GM19397 (cell line): ENCODE results near the gene BET1L.
"Not testable (repeated sequence)": the region's sequence is repeated elsewhere in the genome, so short reads cannot be mapped to it uniquely, and the experiment has no call there.

ENCODE experiments used
- ATAC-seq: cut with Tn5 transposase; IDR thresholded peaks from one replicate; pipeline ENCODE4 v1.9.1; 2021; ENCODE audit warnings: mild to moderate bottlenecking, moderate library complexity; ENCODE audit not compliant: unreplicated experiment

BET1L gene

DNA sequence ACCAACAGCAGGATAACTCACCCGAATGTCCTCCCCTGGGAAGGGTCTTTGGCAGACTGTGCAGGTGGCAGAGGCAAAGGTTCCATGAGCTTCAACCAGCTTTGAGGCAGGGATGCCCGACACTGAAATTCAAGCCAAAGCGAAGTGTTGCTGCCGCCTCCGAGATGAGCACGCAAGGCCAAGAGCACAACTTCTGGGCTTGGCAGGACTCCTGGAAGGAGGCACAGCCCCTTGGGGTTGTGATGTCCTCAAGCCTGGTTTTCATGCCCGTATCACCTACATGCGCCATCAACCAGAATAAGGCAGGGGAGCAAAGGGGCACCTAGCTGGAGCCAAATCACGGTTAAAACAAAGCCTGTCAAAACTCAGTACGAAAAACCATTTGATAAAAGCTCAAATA is 23.2 kb upstream of the BET1L start:
- no peak for ATAC-seq

- ATAC-seq: no peak
Observed at GRCh38 chr11:227824-228379, 20.7 kb upstream of the BET1L start.

DNA sequence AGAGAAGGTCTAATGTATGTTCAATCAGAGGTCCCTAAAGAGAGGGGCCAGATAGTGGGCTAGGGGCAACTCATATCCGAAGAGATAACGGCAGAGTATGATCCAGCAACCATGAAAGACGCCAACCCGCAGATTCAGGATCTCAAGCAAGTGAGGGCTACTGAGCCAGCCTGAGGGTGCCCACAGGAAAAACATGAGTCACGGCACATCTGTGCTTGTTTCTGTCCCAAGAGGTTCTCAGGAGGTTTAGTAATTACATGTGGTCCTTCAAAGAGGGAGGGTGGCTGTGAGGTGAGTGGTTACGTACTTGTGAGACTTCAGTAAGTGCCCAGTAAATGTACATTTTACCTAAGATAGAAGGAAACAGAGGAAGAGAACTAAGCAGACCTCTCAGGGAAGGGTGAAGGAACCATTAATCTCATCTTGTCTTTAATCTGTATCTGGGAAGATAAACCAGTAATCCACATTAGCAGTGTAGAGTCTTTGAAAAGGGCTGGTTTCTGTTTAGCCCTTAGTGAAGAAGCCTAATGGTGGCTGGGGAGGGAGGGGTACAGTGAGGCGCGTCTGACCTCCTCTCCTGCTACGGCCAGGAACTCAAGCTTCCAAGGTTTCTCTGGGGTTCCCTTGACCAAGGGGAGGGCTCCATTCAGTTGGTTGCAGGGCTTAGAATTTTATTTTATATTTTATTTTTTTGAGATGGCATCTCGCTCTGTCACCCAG is 18.7 kb upstream of the BET1L start:
- no peak for ATAC-seq

GRCh38 chr11:224424-224823 is 17.2 kb upstream of the BET1L start:
- ATAC-seq: no peak

DNA sequence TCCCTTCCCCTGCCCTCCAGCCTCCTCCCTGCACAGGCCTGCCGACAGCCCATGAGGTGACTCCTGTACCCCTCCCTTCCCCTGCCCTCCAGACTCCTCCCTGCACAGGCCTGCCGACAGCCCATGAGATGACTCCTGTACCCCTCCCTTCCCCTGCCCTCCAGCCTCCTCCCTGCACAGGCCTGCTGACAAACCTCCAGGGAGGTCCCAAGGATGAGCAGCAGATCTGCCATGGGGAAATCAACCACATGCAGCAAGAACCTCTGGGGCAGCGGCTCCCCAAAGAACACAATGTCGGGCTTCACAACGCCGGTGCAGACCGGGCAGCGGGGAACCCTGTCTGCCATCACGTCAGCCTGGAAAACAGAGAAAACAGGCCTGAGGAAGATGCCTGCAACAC is 16.7 kb upstream of the BET1L start:
- ATAC-seq: no peak

DNA sequence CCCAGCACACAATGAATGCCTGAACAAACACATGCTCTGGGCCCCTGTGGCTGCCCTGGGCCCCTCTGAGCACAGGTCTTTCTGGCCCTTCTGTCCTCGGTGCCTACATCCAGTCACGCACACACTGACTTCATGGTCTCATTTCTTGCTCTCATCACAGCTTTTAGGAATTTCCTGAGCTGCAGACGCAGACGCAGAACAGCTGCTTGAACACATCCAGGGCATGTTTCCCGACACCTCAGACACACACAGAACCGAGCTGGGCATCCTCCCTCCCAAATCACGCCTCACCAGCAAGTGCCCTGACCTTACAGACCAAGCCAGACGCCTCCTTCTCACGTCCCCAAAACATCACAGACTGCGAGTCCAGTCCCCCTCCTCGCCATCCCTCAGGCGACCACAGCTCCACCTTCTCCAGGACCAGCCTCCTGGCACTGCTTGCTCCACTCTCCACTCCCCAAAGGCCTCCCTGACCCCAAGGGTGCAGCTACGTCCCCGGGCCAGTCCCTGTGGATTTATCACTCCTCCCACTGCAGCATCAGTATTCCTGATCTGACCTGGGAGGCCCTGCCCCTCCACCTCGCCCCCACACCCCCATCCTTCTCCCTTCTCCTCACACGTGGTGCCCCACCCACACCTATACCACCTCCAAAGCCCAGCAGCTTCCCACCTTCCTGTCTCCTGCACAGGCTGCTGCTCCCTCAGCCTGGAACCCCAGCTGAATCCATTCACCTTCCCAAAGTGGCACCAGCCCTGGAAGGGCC is 16.0 kb upstream of the BET1L start:
- no peak for ATAC-seq

- no peak for ATAC-seq
Observed at GRCh38 chr11:221998-222789, 15.0 kb upstream of the BET1L start.

DNA sequence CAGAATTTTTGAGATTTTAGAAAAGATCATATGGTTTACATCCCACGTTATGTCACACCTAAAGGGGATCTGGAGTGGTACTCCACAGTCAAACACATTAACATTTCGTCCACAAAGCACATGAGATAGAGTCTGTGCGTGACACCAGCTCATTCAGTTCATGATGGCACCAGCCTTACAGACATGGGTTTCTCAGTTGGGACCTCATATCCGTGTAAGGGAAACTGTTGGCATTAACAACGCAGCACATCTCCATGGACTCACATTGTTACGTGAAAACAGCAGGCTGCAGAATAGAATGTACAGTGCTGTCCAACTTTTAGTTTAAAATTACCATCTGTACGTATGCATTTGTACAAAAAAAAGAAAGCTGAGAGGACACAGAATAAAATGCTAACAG is 14.3 kb upstream of the BET1L start:
- ATAC-seq: no peak

GRCh38 chr11:220641-221215 is 13.5 kb upstream of the BET1L start:
- ATAC-seq: not testable (repeated sequence)

DNA sequence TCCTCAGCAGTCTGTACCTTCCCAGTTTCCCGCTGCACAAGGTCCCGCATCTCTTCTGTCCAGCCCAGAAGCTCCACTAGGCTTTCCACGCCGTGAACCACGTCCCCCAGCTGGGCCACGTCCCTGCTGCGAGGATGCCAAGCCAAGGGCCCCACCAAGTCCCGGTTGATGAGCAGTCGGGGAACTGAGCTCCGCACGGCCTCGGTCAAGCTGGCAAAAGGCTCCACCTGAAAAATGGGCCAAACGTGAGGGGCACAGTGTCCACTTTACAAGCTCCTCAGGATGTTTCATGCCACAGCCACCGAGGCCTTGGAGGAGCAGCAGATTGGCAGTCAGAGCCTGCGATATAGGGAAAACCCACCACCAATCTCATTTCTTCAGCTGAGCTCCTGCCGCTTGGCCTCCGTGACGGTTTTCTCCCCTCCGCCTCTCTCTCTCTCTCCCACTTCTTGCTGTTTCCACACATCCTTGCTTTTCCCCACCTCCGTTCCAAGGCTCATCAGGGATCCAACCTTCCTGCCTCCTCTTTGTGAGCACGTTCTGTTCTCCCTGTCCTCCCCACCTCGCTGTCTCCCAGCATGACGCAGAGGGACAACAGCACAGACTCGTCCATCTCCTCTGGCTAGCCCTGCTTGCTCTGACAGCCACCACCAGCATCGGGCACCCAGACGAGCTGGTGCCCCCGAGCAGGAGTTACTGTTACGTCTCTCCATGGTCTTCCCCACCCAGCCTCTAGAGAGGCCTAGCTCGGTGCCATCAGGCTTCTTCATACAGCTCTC is 11.8 kb upstream of the BET1L start:
- ATAC-seq: no peak

GRCh38 chr11:217704-218103 is 10.5 kb upstream of the BET1L start:
- no peak for ATAC-seq

- no peak for ATAC-seq
Observed at GRCh38 chr11:216081-216974, 9.1 kb upstream of the BET1L start.

- no peak for ATAC-seq
Observed at GRCh38 chr11:215581-216037, 8.4 kb upstream of the BET1L start.

DNA sequence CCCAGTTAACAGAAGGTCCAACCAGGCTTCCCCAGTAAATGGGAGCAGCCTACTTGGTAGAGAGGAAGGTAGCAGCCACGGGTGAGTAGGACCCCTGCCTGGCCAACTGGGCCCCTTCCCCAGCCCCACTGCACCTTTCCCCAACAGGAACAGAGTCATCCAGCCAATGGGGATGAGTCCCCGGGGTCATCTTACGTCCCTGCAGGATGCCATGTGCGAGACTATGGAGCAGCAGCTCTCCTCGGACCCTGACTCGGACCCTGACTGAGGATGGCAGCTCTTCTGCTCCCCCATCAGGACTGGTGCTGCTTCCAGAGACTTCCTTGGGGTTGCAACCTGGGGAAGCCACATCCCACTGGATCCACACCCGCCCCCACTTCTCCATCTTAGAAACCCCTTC is 6.9 kb upstream of the BET1L start:
- ATAC-seq: no peak

DNA sequence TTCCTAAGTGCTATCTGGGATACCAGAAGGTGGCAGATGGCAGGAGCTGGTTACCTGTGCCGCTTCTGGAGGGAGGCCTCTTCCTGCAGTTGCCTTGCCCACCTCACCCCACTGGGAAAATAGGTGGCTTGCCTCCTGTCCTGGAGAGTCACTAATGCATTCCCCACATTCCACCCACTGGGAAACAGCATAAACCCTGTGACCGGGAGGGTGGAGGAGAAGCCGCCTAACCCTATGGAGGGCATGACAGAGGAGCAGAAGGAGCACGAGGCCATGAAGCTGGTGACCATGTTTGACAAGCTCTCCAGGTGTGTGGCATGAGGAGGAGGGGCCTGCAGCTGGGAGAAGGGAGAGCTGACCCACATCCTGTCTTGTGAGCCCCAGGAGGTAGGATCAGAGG is 5.9 kb upstream of the BET1L start:
- no peak for ATAC-seq

- no peak for ATAC-seq
Observed at GRCh38 chr11:212150-213100, 5.2 kb upstream of the BET1L start.

GRCh38 chr11:211741-212140 is 4.5 kb upstream of the BET1L start:
- ATAC-seq: no peak

GRCh38 chr11:211295-211694 is 4.1 kb upstream of the BET1L start:
- no peak for ATAC-seq
